ENCODE results near the gene CMPK1.

- TF ChIP-seq POLR2AphosphoS5 (IDR thresholded peaks at IDR 0.05) (no peak), EP300 (conservative IDR thresholded peaks at IDR 0.05; ENCODE audit: poor library complexity, severe bottlenecking) (no peak), CTCF (IDR thresholded peaks at IDR 0.05; ENCODE audit: poor library complexity, severe bottlenecking) (no peak), TAF1 (IDR thresholded peaks at IDR 0.05; ENCODE audit: low read depth) (no peak), EZH2 (IDR thresholded peaks at IDR 0.05; ENCODE audit: borderline replicate concordance, insufficient read depth, low read length, poor library complexity, severe bottlenecking) (no peak), SMC3 (conservative IDR thresholded peaks at IDR 0.05; ENCODE audit: poor library complexity) (no peak), MXI1 (conservative IDR thresholded peaks at IDR 0.05; ENCODE audit: poor library complexity, severe bottlenecking) (no peak), REST (IDR thresholded peaks at IDR 0.05; ENCODE audit: borderline replicate concordance) (no peak)
Measured at GRCh38 chr1:47402591-47402990, 69.0 kb downstream of the CMPK1 start.
